ENCODE measurements around the gene MEIS2.
A peak's percentile ranks its signal among the peaks of the same experiment; 100 is the strongest.

Gene MEIS2

DNA sequence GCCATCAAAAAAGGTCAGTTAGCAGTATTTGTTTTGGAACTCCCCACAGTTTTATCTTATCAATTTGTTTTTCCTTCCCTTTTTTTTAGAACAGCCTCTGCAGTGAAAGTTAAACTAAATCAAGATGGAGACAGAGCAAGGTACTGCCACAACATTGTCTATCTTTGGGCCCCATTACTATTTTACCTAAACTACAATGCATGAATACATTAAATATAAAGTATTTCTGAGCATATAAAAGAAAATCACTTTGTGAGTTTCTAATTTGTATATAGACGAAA is 139.5 kb downstream of the MEIS2 start:
- whole genome bisulfite sequencing, 2 experiments (ENCODE audit: insufficient coverage in 2 of 2), result no CpG with 5 or more reads among the region's 1 CpG
- Histone ChIP-seq H3K27ac (ENCODE audit: low read depth, low read length, severe bottlenecking) (no peak overlapping the region), H3K4me1 (ENCODE audit: control insufficient read depth, insufficient read depth, low read length, poor library complexity, severe bottlenecking) (peaks cover 12% of the 10 kb centered on the region), H3K36me3 (ENCODE audit: control insufficient read depth, insufficient read depth, low read length) (no peaks in the 10 kb centered on the region), H3K9me3 (ENCODE audit: control insufficient read depth, low read length) (no peaks in the 10 kb centered on the region), H3K4me3 (ENCODE audit: extremely low read depth, insufficient read depth, low read length, poor library complexity, severe bottlenecking) (no peak overlapping the region)

GRCh38 chr15:36960179-36960946 is 140.0 kb downstream of the MEIS2 start:
- peaks cover 12% of the 10 kb centered on the region for H3K4me1 ChIP-seq (ENCODE audit: control insufficient read depth, insufficient read depth, low read length, poor library complexity, severe bottlenecking)
- 100% methylated on average over 1 of the region's 2 CpGs; no CpG with 5 or more reads in 1 of the 2 experiments for WGBS, 2 experiments (ENCODE audit: insufficient coverage in 2 of 2)
- H3K36me3 ChIP-seq (ENCODE audit: control insufficient read depth, insufficient read depth, low read length), result no peaks in the 10 kb centered on the region
- H3K4me3 ChIP-seq (ENCODE audit: extremely low read depth, insufficient read depth, low read length, poor library complexity, severe bottlenecking), result no peak overlapping the region
- peak overlapping the region; percentile 26 for H3K27ac ChIP-seq (ENCODE audit: low read depth, low read length, severe bottlenecking)
- H3K9me3 ChIP-seq (ENCODE audit: control insufficient read depth, low read length), result no peaks in the 10 kb centered on the region

- peaks cover 12% of the 10 kb centered on the region for H3K4me1 ChIP-seq (ENCODE audit: control insufficient read depth, insufficient read depth, low read length, poor library complexity, severe bottlenecking)
- H3K27ac ChIP-seq (ENCODE audit: low read depth, low read length, severe bottlenecking), result peak overlapping the region; percentile 26
- no peaks in the 10 kb centered on the region for H3K9me3 ChIP-seq (ENCODE audit: control insufficient read depth, low read length)
- no peaks in the 10 kb centered on the region for H3K36me3 ChIP-seq (ENCODE audit: control insufficient read depth, insufficient read depth, low read length)
- H3K4me3 ChIP-seq (ENCODE audit: extremely low read depth, insufficient read depth, low read length, poor library complexity, severe bottlenecking), result no peak overlapping the region
Observed at GRCh38 chr15:36959746-36960145, 140.6 kb downstream of the MEIS2 start.

- Histone ChIP-seq H3K4me1 (ENCODE audit: control insufficient read depth, insufficient read depth, low read length, poor library complexity, severe bottlenecking) (peaks cover 12% of the 10 kb centered on the region), H3K4me3 (ENCODE audit: extremely low read depth, insufficient read depth, low read length, poor library complexity, severe bottlenecking) (no peak overlapping the region), H3K9me3 (ENCODE audit: control insufficient read depth, low read length) (no peaks in the 10 kb centered on the region), H3K27ac (ENCODE audit: low read depth, low read length, severe bottlenecking) (no peak overlapping the region), H3K36me3 (ENCODE audit: control insufficient read depth, insufficient read depth, low read length) (no peaks in the 10 kb centered on the region)
- no CpG with 5 or more reads among the region's 1 CpG for WGBS, 2 experiments (ENCODE audit: insufficient coverage in 2 of 2)
Observed at GRCh38 chr15:36958606-36959005, 141.7 kb downstream of the MEIS2 start.

- Histone ChIP-seq H3K27ac (ENCODE audit: low read depth, low read length, severe bottlenecking) (no peak overlapping the region), H3K4me3 (ENCODE audit: extremely low read depth, insufficient read depth, low read length, poor library complexity, severe bottlenecking) (no peak overlapping the region), H3K36me3 (ENCODE audit: control insufficient read depth, insufficient read depth, low read length) (no peaks in the 10 kb centered on the region), H3K9me3 (ENCODE audit: control insufficient read depth, low read length) (no peaks in the 10 kb centered on the region), H3K4me1 (ENCODE audit: control insufficient read depth, insufficient read depth, low read length, poor library complexity, severe bottlenecking) (no peaks in the 10 kb centered on the region)
- 100% methylated on average over 1 of the region's 1 CpG; no CpG with 5 or more reads in 1 of the 2 experiments for WGBS, 2 experiments (ENCODE audit: insufficient coverage in 2 of 2)
Observed at GRCh38 chr15:36954486-36954885, 145.9 kb downstream of the MEIS2 start.

DNA sequence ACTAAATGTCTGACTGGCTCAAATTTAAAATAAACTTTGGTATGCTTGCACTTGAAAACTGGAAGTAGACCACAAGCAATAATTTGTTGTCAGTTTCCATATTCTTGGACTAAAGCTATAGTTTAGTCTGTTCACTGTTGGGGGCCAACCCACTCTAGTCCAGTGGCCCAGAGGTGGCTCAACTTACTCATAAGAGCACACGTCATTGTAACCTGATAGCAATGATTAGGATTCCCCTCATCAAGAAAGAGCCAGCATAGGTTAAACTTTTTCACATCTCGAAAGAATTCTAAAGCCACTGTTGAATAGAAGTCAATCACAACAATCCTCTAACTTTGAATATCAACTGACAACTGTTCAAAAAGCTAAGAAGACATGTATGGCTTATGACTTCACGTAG is 147.0 kb downstream of the MEIS2 start:
- Histone ChIP-seq H3K4me3 (ENCODE audit: extremely low read depth, insufficient read depth, low read length, poor library complexity, severe bottlenecking) (no peak overlapping the region), H3K27ac (ENCODE audit: low read depth, low read length, severe bottlenecking) (no peak overlapping the region), H3K36me3 (ENCODE audit: control insufficient read depth, insufficient read depth, low read length) (no peaks in the 10 kb centered on the region), H3K4me1 (ENCODE audit: control insufficient read depth, insufficient read depth, low read length, poor library complexity, severe bottlenecking) (peaks cover 3% of the 10 kb centered on the region), H3K9me3 (ENCODE audit: control insufficient read depth, low read length) (no peaks in the 10 kb centered on the region)
- 71% methylated on average over 1 of the region's 3 CpGs; no CpG with 5 or more reads in 1 of the 2 experiments for WGBS, 2 experiments (ENCODE audit: insufficient coverage in 2 of 2)

- 77 to 85% methylated on average over 3 to 4 of the region's 6 CpGs for WGBS, 2 experiments (ENCODE audit: insufficient coverage in 2 of 2)
- no peak overlapping the region for H3K27ac ChIP-seq (ENCODE audit: low read depth, low read length, severe bottlenecking)
- H3K36me3 ChIP-seq (ENCODE audit: control insufficient read depth, insufficient read depth, low read length), result peaks cover 14% of the 10 kb centered on the region
- no peak overlapping the region for H3K4me3 ChIP-seq (ENCODE audit: extremely low read depth, insufficient read depth, low read length, poor library complexity, severe bottlenecking)
- peaks cover 3% of the 10 kb centered on the region for H3K4me1 ChIP-seq (ENCODE audit: control insufficient read depth, insufficient read depth, low read length, poor library complexity, severe bottlenecking)
- H3K9me3 ChIP-seq (ENCODE audit: control insufficient read depth, low read length), result no peaks in the 10 kb centered on the region
Observed at GRCh38 chr15:36951731-36952247, 148.6 kb downstream of the MEIS2 start.

DNA sequence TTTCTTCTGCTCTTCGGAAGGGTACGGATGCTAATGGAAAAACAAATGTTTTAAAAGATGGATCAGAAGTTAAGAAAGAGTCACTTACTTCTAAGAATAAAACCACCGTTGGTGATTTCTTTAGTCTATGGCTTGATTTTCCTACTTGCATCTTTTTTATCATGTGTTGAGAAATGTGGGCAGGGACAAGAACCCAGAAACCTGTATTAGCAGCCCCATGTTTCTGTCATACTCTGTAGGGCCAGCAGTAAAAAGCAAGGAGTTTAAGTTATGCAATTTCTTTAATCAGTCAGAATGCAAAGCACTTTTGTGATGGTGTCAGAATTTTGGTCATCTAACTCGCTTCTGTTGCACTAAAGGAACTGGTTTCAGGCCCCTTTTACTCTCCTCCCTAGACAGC is 150.0 kb downstream of the MEIS2 start:
- Histone ChIP-seq H3K9me3 (ENCODE audit: control insufficient read depth, low read length) (no peaks in the 10 kb centered on the region), H3K4me3 (ENCODE audit: extremely low read depth, insufficient read depth, low read length, poor library complexity, severe bottlenecking) (no peak overlapping the region), H3K27ac (ENCODE audit: low read depth, low read length, severe bottlenecking) (no peak overlapping the region), H3K36me3 (ENCODE audit: control insufficient read depth, insufficient read depth, low read length) (peaks cover 17% of the 10 kb centered on the region), H3K4me1 (ENCODE audit: control insufficient read depth, insufficient read depth, low read length, poor library complexity, severe bottlenecking) (peaks cover 3% of the 10 kb centered on the region)
- 100% methylated on average over 1 of the region's 4 CpGs for WGBS, 2 experiments (ENCODE audit: insufficient coverage in 2 of 2)

DNA sequence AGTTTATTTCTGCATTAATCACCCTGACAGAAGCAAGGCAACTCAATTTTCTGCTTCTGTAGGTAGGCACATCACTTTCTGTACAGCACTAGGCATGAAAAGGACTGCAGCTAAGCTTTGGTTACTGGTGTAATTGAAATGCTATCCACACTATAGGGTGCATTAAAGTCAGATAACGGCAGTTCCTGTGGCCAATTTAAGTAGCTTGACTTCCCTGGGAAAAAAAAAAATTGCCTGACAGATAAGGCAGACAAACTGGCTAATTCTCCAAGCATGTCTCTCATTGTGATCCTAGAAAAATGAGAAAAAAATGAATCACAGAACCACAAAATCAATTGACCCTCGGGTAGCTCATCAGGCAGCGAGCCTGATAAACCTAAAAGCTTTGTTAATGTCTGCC is 151.4 kb downstream of the MEIS2 start:
- H3K27ac ChIP-seq (ENCODE audit: low read depth, low read length, severe bottlenecking), result no peak overlapping the region
- WGBS, 2 experiments (ENCODE audit: insufficient coverage in 2 of 2), result 67 to 73% methylated on average over 1 to 3 of the region's 3 CpGs
- H3K36me3 ChIP-seq (ENCODE audit: control insufficient read depth, insufficient read depth, low read length), result peaks cover 24% of the 10 kb centered on the region
- H3K4me1 ChIP-seq (ENCODE audit: control insufficient read depth, insufficient read depth, low read length, poor library complexity, severe bottlenecking), result peaks cover 3% of the 10 kb centered on the region
- H3K9me3 ChIP-seq (ENCODE audit: control insufficient read depth, low read length), result no peaks in the 10 kb centered on the region
- no peak overlapping the region for H3K4me3 ChIP-seq (ENCODE audit: extremely low read depth, insufficient read depth, low read length, poor library complexity, severe bottlenecking)

- peaks cover 24% of the 10 kb centered on the region for H3K36me3 ChIP-seq (ENCODE audit: control insufficient read depth, insufficient read depth, low read length)
- peak overlapping the region; percentile 38 for H3K27ac ChIP-seq (ENCODE audit: low read depth, low read length, severe bottlenecking)
- H3K9me3 ChIP-seq (ENCODE audit: control insufficient read depth, low read length), result no peaks in the 10 kb centered on the region
- 100% methylated on average over 1 of the region's 4 CpGs; no CpG with 5 or more reads in 1 of the 2 experiments for WGBS, 2 experiments (ENCODE audit: insufficient coverage in 2 of 2)
- H3K4me3 ChIP-seq (ENCODE audit: extremely low read depth, insufficient read depth, low read length, poor library complexity, severe bottlenecking), result no peak overlapping the region
- peaks cover 6% of the 10 kb centered on the region for H3K4me1 ChIP-seq (ENCODE audit: control insufficient read depth, insufficient read depth, low read length, poor library complexity, severe bottlenecking)
Observed at GRCh38 chr15:36947035-36947719, 153.2 kb downstream of the MEIS2 start.

- H3K4me1 ChIP-seq (ENCODE audit: control insufficient read depth, insufficient read depth, low read length, poor library complexity, severe bottlenecking), result peaks cover 6% of the 10 kb centered on the region
- WGBS, 2 experiments (ENCODE audit: insufficient coverage in 2 of 2), result 83 to 90% methylated on average over 5 of the region's 6 CpGs
- no peak overlapping the region for H3K27ac ChIP-seq (ENCODE audit: low read depth, low read length, severe bottlenecking)
- peaks cover 34% of the 10 kb centered on the region for H3K36me3 ChIP-seq (ENCODE audit: control insufficient read depth, insufficient read depth, low read length)
- H3K4me3 ChIP-seq (ENCODE audit: extremely low read depth, insufficient read depth, low read length, poor library complexity, severe bottlenecking), result no peak overlapping the region
- H3K9me3 ChIP-seq (ENCODE audit: control insufficient read depth, low read length), result no peaks in the 10 kb centered on the region
Observed at GRCh38 chr15:36944442-36944841, 155.9 kb downstream of the MEIS2 start.

All from mesodermal cell (in vitro differentiated cells).